ENCODE measurements around the gene BUD23. TPM values are rescaled to one million over a fixed set of nuclear protein-coding genes. Genes with fewer than 3 reads are reported as not detected.
A peak's percentile ranks its signal among the peaks of the same experiment; 100 is the strongest.

BUD23 gene
- total and polyA plus RNA-seq, 9 of the 15 experiments (the other 6 are each of a cell fraction or from before 2014, with no cell fraction given): 79.5 to 270 (median 150) TPM

GRCh38 chr7:73667344-73668102, 15.9 kb upstream of the BUD23 start, which contains the start of gene VPS37D (continued):
- peak in 1 of 2 experiments; percentile 36; a peak in 1 of 4 replicates for TF ChIP-seq TRIM24 (IDR thresholded peaks at IDR 0.05)
- TF ChIP-seq SOX6 (IDR thresholded peaks at IDR 0.05): peak; percentile 64
- peak; percentile 100 for TF ChIP-seq CBX1 (IDR thresholded peaks at IDR 0.05; ENCODE audit: low read depth)
- TF ChIP-seq ELK3 (CRISPR knock-in tag; IDR thresholded peaks at IDR 0.05): no peak
- no peak for TF ChIP-seq BRF2 (IDR thresholded peaks at IDR 0.05; ENCODE audit: borderline replicate concordance, insufficient read depth, insufficient read length)
- TF ChIP-seq U2AF1 (optimal IDR thresholded peaks at IDR 0.05; ENCODE audit: low read depth, low read length): peak; percentile 95
- 0 out of 4 replicates have a peak, but pooled peaks of 1 of the 2 experiments have one; percentile 25 for TF ChIP-seq ZMIZ1 (IDR thresholded peaks at IDR 0.05; ENCODE audit: low read depth in 2 of 2, low read length in 2 of 2)
- peak; percentile 54; the same call in 1 of the 2 replicates for TF ChIP-seq GABPB1 (CRISPR knock-in tag; IDR thresholded peaks at IDR 0.05)
- TF ChIP-seq IRF1 (CRISPR knock-in tag; IDR thresholded peaks at IDR 0.05; ENCODE audit: borderline replicate concordance): no peak
- TF ChIP-seq PRDM10 (IDR thresholded peaks at IDR 0.05; ENCODE audit: partially characterized antibody): peak; percentile 61
- peak in 1 of 2 experiments; percentile 91; a peak in 2 of 4 replicates for TF ChIP-seq ZNF639 (CRISPR knock-in tag; conservative IDR thresholded peaks at IDR 0.05 in 1 of 2, IDR thresholded peaks at IDR 0.05 in 1 of 2)
